PFSK-1 (cell line): ENCODE measurements around the gene KRTAP12-2.

Source experiments
- POLR2AphosphoS5 ChIP-seq: IDR thresholded peaks from 2 replicates; pipeline ENCODE4 v1.6.1; 2012; ENCODE audit warnings: low read depth, mild to moderate bottlenecking, control low read depth, low read length, moderate library complexity
- SIN3A ChIP-seq: IDR thresholded peaks from 2 replicates; pipeline ENCODE4 v1.6.1; 2012; ENCODE audit warnings: mild to moderate bottlenecking, low read length, moderate library complexity, borderline replicate concordance; ENCODE audit not compliant: insufficient read depth
- TF ChIP-seq, protein P1 (sequence below), 2 experiments: IDR thresholded peaks; 2 replicates each; pipeline versions ENCODE4 v1.6.1 to v1.8.0; 2011 to 2012; ENCODE audit warnings: low read depth in 2 of 2, low read length in 2 of 2, control low read depth in 1 of 2, inconsistent platforms in 1 of 2, mild to moderate bottlenecking in 1 of 2, moderate library complexity in 1 of 2; ENCODE audit not compliant: insufficient read depth in 1 of 2

DNA sequence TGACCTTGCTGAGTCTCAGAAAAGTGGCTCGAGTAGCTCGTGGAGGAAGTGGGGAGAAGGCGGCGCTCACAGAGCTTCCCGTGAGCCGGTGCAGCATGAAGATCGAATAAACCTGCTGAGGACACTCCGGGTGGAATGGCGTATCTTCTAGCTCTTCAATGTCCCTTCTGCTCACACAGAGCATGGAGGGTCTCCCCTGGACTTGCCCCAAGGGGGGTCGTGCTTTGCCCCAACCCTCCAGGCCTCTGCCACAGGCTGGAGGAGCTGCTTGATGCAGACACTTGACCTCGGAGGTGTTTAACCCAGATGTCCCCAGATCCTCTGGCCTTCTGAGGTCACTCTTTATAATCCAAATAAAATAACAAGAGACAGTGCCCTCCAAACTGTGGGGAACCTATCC is 28.0 kb upstream of the KRTAP12-2 start:
- TF ChIP-seq, protein P1, sequence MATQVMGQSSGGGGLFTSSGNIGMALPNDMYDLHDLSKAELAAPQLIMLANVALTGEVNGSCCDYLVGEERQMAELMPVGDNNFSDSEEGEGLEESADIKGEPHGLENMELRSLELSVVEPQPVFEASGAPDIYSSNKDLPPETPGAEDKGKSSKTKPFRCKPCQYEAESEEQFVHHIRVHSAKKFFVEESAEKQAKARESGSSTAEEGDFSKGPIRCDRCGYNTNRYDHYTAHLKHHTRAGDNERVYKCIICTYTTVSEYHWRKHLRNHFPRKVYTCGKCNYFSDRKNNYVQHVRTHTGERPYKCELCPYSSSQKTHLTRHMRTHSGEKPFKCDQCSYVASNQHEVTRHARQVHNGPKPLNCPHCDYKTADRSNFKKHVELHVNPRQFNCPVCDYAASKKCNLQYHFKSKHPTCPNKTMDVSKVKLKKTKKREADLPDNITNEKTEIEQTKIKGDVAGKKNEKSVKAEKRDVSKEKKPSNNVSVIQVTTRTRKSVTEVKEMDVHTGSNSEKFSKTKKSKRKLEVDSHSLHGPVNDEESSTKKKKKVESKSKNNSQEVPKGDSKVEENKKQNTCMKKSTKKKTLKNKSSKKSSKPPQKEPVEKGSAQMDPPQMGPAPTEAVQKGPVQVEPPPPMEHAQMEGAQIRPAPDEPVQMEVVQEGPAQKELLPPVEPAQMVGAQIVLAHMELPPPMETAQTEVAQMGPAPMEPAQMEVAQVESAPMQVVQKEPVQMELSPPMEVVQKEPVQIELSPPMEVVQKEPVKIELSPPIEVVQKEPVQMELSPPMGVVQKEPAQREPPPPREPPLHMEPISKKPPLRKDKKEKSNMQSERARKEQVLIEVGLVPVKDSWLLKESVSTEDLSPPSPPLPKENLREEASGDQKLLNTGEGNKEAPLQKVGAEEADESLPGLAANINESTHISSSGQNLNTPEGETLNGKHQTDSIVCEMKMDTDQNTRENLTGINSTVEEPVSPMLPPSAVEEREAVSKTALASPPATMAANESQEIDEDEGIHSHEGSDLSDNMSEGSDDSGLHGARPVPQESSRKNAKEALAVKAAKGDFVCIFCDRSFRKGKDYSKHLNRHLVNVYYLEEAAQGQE (IDR thresholded peaks at IDR 0.05; ENCODE audit: insufficient read depth in 1 of 2, low read depth in 2 of 2, low read length in 2 of 2): no peak
- TF ChIP-seq POLR2AphosphoS5 (no peak), SIN3A (no peak)
